ENCODE measurements around the gene NLRC3.

GRCh38 chr16:3607161-3607560 is 30.0 kb upstream of the NLRC3 start:
- TF ChIP-seq POLR2A (IDR thresholded peaks at IDR 0.05; ENCODE audit: low read length) (no peak), GATA1 (IDR thresholded peaks at IDR 0.05; ENCODE audit: low read depth, low read length) (no peak)

All from erythroblast (primary cell).